Stimulated activated CD8-positive, alpha-beta memory T cell treated with anti-CD3 and anti-CD28 coated beads, Interleukin-15, amount 100 ng/mL, for 48 hours (primary cell): ENCODE results near the gene MIEF2.
"Not testable (repeated sequence)": the region's sequence is repeated elsewhere in the genome, so short reads cannot be mapped to it uniquely, and the experiment has no call there.

Experiments used
- DNase-seq, 2 donors: peaks; one replicate each; pipeline ENCODE4 v3.0.0-alpha.2; 2020; ENCODE audit warnings: low read depth in 2 of 2

The MIEF2 gene

GRCh38 chr17:18291718-18292540 lies 31.5 kb downstream of the MIEF2 start:
- DNase-seq, result no peak

GRCh38 chr17:18298061-18298460 lies 37.6 kb downstream of the MIEF2 start:
- not testable (repeated sequence) for DNase-seq

GRCh38 chr17:18300725-18301480 lies 40.4 kb downstream of the MIEF2 start:
- no peak for DNase-seq

GRCh38 chr17:18303206-18303605 lies 42.7 kb downstream of the MIEF2 start:
- not testable (repeated sequence) for DNase-seq

- no peak for DNase-seq
Measured at GRCh38 chr17:18309202-18309601, 48.7 kb downstream of the MIEF2 start.

- DNase-seq, result no peak
Measured at GRCh38 chr17:18314059-18314730, 53.7 kb downstream of the MIEF2 start.

GRCh38 chr17:18314731-18315561 lies 54.5 kb downstream of the MIEF2 start, which contains the start of the genes SMCR8 and TOP3A:
Gene SMCR8, plus strand, starts transcription at chr17:18315293. Its CDS starts 497 bp downstream, at chr17:18315790.
Gene TOP3A, minus strand, starts transcription at chr17:18314994. Its CDS starts 216 bp downstream, at chr17:18314778.
- peak; percentile 96 to 97 for DNase-seq

GRCh38 chr17:18315562-18315922 lies 55.1 kb downstream of the MIEF2 start:
- DNase-seq, result no peak

GRCh38 chr17:18315961-18316360 lies 55.5 kb downstream of the MIEF2 start:
- DNase-seq, result no peak
